GM12878 (cell line): Measurements from ENCODE around the gene RPS6KC1.

Source experiments
- BHLHE40 ChIP-seq, 2 experiments: fragments of 450-650 bp in 1 of 2; IDR thresholded peaks; 2 replicates each; pipeline ENCODE4 v1.6.1; 2011 to 2017; ENCODE audit warnings: low read depth in 2 of 2, borderline replicate concordance in 1 of 2, improper control_type of control experiment in 1 of 2, low read length in 1 of 2, mild to moderate bottlenecking in 1 of 2
- CTCF ChIP-seq, 3 experiments: IDR thresholded peaks in 2 of 3; conservative IDR thresholded peaks in 1 of 3; 2 replicates each; pipeline ENCODE4 v1.5.1; 2011; ENCODE audit warnings: low read depth in 3 of 3, low read length in 3 of 3, mild to moderate bottlenecking in 3 of 3, control low read depth in 2 of 3, moderate library complexity in 2 of 3, inconsistent platforms in 1 of 3, mixed read lengths in 1 of 3; ENCODE audit not compliant: control insufficient read depth in 2 of 3, insufficient read depth in 1 of 3; ENCODE audit errors: extremely low read depth in 1 of 3
- EZH2 ChIP-seq: IDR thresholded peaks from 2 replicates; pipeline ENCODE4 v1.6.1; 2012; ENCODE audit warnings: low read depth, mild to moderate bottlenecking, control low read depth, inconsistent platforms, low read length, borderline replicate concordance; ENCODE audit not compliant: control insufficient read depth
- FOXM1 ChIP-seq: IDR thresholded peaks from 2 replicates; pipeline ENCODE4 v1.6.1; 2012; ENCODE audit warnings: low read depth, mild to moderate bottlenecking, inconsistent platforms, low read length, moderate library complexity
- HCFC1 ChIP-seq: fragments of 150-350 bp; IDR thresholded peaks from 2 replicates; pipeline ENCODE4 v1.6.1; 2014; ENCODE audit warnings: low read length
- POLR2AphosphoS2 ChIP-seq: IDR thresholded peaks from 2 replicates; pipeline ENCODE4 v1.6.1; 2011; ENCODE audit warnings: low read depth, mild to moderate bottlenecking, low read length, improper control_type of control experiment, moderate library complexity
- POLR2AphosphoS5 ChIP-seq: IDR thresholded peaks from 2 replicates; pipeline ENCODE4 v1.6.1; 2011; ENCODE audit warnings: mild to moderate bottlenecking, low read length, inconsistent platforms
- RELB ChIP-seq: fragments of 450-650 bp; IDR thresholded peaks from 2 replicates; pipeline ENCODE4 v1.6.1; 2017; ENCODE audit warnings: low read depth, mild to moderate bottlenecking, moderate library complexity
- RFX5 ChIP-seq: IDR thresholded peaks from 2 replicates; pipeline ENCODE4 v1.6.1; 2011; ENCODE audit warnings: low read depth, low read length, improper control_type of control experiment
- USF2 ChIP-seq: IDR thresholded peaks from 2 replicates; pipeline ENCODE4 v1.6.1; 2011; ENCODE audit warnings: low read depth, low read length, improper control_type of control experiment, borderline replicate concordance

GRCh38 chr1:213008564-213008963, 42.5 kb upstream of the RPS6KC1 start:
- TF ChIP-seq HCFC1 (no peak), EZH2 (no peak), CTCF (IDR thresholded peaks at IDR 0.05 in 2 of 3, conservative IDR thresholded peaks at IDR 0.05 in 1 of 3; ENCODE audit: control insufficient read depth in 2 of 3, extremely low read depth in 1 of 3, insufficient read depth in 1 of 3, low read depth in 3 of 3, low read length in 3 of 3) (no peak), USF2 (no peak), BHLHE40 (IDR thresholded peaks at IDR 0.05; ENCODE audit: borderline replicate concordance in 1 of 2, low read depth in 2 of 2, low read length in 1 of 2) (no peak), RELB (0 out of 2 replicates have a peak, but pooled peaks have one; percentile 33), RFX5 (no peak), POLR2AphosphoS5 (no peak), POLR2AphosphoS2 (no peak), FOXM1 (no peak)
